GM12878 (cell line): ENCODE results near the gene MYCN.

Source experiments
- CTCF ChIP-seq, 3 experiments: IDR thresholded peaks in 2 of 3; conservative IDR thresholded peaks in 1 of 3; 2 replicates each; pipeline ENCODE4 v1.5.1; 2011; ENCODE audit warnings: low read depth in 3 of 3, low read length in 3 of 3, mild to moderate bottlenecking in 3 of 3, control low read depth in 2 of 3, moderate library complexity in 2 of 3, inconsistent platforms in 1 of 3, mixed read lengths in 1 of 3; ENCODE audit not compliant: control insufficient read depth in 2 of 3, insufficient read depth in 1 of 3; ENCODE audit errors: extremely low read depth in 1 of 3
- E2F4 ChIP-seq: IDR thresholded peaks from 2 replicates; pipeline ENCODE4 v1.6.1; 2012; ENCODE audit warnings: low read depth, low read length, improper control_type of control experiment
- HCFC1 ChIP-seq: fragments of 150-350 bp; IDR thresholded peaks from 2 replicates; pipeline ENCODE4 v1.6.1; 2014; ENCODE audit warnings: low read length
- JUND ChIP-seq: IDR thresholded peaks from 2 replicates; pipeline ENCODE4 v1.6.1; 2012; ENCODE audit warnings: low read depth, mild to moderate bottlenecking, low read length, improper control_type of control experiment, moderate library complexity
- YBX1 ChIP-seq: fragments of 450-650 bp; IDR thresholded peaks from 2 replicates; pipeline ENCODE4 v1.6.1; 2016; ENCODE audit warnings: antibody characterized with exemption
- ZBTB11 ChIP-seq: fragments of 450-650 bp; formaldehyde crosslinking; IDR thresholded peaks from 2 replicates; pipeline ENCODE4 v1.5.0; 2022; ENCODE audit warnings: mild to moderate bottlenecking, missing genetic modification characterization
- TF ChIP-seq, protein P1 (sequence below): IDR thresholded peaks from 2 replicates; pipeline ENCODE4 v1.6.1; 2011; ENCODE audit warnings: low read depth, low read length, improper control_type of control experiment, borderline replicate concordance
- TF ChIP-seq, protein P2 (sequence below): fragments of 450-650 bp; formaldehyde crosslinking; IDR thresholded peaks from 2 replicates; pipeline ENCODE4 v1.4.0; 2020; ENCODE audit warnings: mild to moderate bottlenecking, moderate library complexity

DNA sequence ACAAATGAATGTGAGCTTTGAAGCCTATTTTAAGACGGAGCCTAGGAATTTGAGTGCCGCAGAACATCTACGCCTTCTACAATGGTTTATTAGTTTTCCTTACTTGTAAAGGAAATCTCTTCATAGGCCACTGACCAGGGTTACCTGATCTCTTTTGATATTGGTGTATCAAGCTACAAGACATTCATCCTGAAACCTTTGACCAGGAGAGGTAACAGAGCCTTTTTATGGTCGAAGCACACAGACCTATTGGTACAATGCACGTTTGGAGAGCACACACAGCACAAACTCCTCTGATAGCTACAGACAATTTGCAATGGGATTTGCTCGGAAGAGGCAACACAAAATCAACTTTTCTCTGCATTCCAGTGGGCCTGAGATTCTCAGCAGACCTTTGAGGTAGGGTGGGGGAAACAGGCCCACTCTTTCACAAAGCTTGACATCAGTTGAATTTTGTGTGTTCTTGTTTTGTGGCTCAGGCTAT lies 12.8 kb downstream of the MYCN start:
- TF ChIP-seq ZBTB11 (CRISPR knock-in tag) (no peak), E2F4 (no peak), CTCF (IDR thresholded peaks at IDR 0.05 in 2 of 3, conservative IDR thresholded peaks at IDR 0.05 in 1 of 3; ENCODE audit: control insufficient read depth in 2 of 3, extremely low read depth in 1 of 3, insufficient read depth in 1 of 3, low read depth in 3 of 3, low read length in 3 of 3) (no peak), JUND (no peak), HCFC1 (no peak), YBX1 (no peak)
- TF ChIP-seq, protein P1, sequence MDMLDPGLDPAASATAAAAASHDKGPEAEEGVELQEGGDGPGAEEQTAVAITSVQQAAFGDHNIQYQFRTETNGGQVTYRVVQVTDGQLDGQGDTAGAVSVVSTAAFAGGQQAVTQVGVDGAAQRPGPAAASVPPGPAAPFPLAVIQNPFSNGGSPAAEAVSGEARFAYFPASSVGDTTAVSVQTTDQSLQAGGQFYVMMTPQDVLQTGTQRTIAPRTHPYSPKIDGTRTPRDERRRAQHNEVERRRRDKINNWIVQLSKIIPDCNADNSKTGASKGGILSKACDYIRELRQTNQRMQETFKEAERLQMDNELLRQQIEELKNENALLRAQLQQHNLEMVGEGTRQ, result no peak
- TF ChIP-seq, protein P2, sequence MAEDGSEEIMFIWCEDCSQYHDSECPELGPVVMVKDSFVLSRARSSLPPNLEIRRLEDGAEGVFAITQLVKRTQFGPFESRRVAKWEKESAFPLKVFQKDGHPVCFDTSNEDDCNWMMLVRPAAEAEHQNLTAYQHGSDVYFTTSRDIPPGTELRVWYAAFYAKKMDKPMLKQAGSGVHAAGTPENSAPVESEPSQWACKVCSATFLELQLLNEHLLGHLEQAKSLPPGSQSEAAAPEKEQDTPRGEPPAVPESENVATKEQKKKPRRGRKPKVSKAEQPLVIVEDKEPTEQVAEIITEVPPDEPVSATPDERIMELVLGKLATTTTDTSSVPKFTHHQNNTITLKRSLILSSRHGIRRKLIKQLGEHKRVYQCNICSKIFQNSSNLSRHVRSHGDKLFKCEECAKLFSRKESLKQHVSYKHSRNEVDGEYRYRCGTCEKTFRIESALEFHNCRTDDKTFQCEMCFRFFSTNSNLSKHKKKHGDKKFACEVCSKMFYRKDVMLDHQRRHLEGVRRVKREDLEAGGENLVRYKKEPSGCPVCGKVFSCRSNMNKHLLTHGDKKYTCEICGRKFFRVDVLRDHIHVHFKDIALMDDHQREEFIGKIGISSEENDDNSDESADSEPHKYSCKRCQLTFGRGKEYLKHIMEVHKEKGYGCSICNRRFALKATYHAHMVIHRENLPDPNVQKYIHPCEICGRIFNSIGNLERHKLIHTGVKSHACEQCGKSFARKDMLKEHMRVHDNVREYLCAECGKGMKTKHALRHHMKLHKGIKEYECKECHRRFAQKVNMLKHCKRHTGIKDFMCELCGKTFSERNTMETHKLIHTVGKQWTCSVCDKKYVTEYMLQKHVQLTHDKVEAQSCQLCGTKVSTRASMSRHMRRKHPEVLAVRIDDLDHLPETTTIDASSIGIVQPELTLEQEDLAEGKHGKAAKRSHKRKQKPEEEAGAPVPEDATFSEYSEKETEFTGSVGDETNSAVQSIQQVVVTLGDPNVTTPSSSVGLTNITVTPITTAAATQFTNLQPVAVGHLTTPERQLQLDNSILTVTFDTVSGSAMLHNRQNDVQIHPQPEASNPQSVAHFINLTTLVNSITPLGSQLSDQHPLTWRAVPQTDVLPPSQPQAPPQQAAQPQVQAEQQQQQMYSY (CRISPR knock-in tag), result no peak
